Osteocyte (in vitro differentiated cells): ENCODE measurements around the gene CYP26B1. TPM values are rescaled to one million over a fixed set of nuclear protein-coding genes. Genes with fewer than 3 reads are reported as not detected.

Source experiments
- DNase-seq: peaks from one replicate; pipeline ENCODE4 v3.0.0; 2021; ENCODE audit warnings: mixed read lengths; ENCODE audit not compliant: unreplicated experiment; ENCODE audit errors: extremely low spot score
- H3K27ac Mint-ChIP-seq: one replicate; pipeline ENCODE4 v1.8.0; 2021; ENCODE audit warnings: mild to moderate bottlenecking, mixed read lengths; ENCODE audit not compliant: unreplicated experiment
- H3K27me3 Mint-ChIP-seq: one replicate; pipeline ENCODE4 v1.8.0; 2021; ENCODE audit warnings: mixed read lengths; ENCODE audit not compliant: unreplicated experiment
- H3K36me3 Mint-ChIP-seq: one replicate; pipeline ENCODE4 v1.8.0; 2021; ENCODE audit warnings: mixed read lengths; ENCODE audit not compliant: unreplicated experiment
- H3K4me1 Mint-ChIP-seq: one replicate; pipeline ENCODE4 v1.8.0; 2021; ENCODE audit warnings: mixed read lengths; ENCODE audit not compliant: unreplicated experiment
- H3K4me3 Mint-ChIP-seq: one replicate; pipeline ENCODE4 v1.8.0; 2021; ENCODE audit warnings: mild to moderate bottlenecking, moderate library complexity, mixed read lengths; ENCODE audit not compliant: unreplicated experiment
- H3K9me3 Mint-ChIP-seq: one replicate; pipeline ENCODE4 v1.8.0; 2021; ENCODE audit warnings: mixed read lengths; ENCODE audit not compliant: unreplicated experiment
- total RNA-seq: library from RNA; stranded (reverse); gene quantifications from 2 replicates; pipeline ENCODE4 v1.2.1, GENCODE V29; 2021
- TF ChIP-seq, protein P1 (sequence below): fragments of 200-600 bp; sonication (generic); IDR thresholded peaks from 2 replicates; pipeline ENCODE4 v1.5.0; 2021; ENCODE audit warnings: antibody characterized with exemption, mild to moderate bottlenecking, moderate library complexity

The CYP26B1 gene
- total RNA-seq, 1 donor from 2014 or later, result 1.3 TPM

DNA sequence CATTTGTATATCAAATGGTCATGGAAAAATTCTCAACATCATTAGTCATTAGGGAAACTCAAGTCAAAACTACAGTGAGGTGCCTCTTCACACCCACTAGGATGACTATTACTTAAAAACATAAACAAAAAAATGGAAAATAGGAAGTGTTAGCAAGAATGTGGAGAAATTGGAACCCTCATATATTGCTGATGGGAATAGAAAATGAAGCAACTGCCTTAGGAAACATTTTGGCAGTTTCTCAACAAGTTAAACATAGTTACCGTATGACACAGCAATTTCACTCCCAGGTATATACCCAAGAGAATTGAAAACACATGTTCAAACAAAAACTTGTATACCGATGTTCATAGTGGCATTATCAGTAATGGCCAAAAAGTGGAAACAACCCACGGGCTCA lies 18.1 kb upstream of the CYP26B1 start:
- H3K9me3 Mint-ChIP-seq, result peaks cover 3% of the 10 kb centered on the region
- H3K36me3 Mint-ChIP-seq, result no peaks in the 10 kb centered on the region
- no peak overlapping the region for H3K27ac Mint-ChIP-seq
- H3K27me3 Mint-ChIP-seq, result peaks cover 7% of the 10 kb centered on the region
- TF ChIP-seq, protein P1, sequence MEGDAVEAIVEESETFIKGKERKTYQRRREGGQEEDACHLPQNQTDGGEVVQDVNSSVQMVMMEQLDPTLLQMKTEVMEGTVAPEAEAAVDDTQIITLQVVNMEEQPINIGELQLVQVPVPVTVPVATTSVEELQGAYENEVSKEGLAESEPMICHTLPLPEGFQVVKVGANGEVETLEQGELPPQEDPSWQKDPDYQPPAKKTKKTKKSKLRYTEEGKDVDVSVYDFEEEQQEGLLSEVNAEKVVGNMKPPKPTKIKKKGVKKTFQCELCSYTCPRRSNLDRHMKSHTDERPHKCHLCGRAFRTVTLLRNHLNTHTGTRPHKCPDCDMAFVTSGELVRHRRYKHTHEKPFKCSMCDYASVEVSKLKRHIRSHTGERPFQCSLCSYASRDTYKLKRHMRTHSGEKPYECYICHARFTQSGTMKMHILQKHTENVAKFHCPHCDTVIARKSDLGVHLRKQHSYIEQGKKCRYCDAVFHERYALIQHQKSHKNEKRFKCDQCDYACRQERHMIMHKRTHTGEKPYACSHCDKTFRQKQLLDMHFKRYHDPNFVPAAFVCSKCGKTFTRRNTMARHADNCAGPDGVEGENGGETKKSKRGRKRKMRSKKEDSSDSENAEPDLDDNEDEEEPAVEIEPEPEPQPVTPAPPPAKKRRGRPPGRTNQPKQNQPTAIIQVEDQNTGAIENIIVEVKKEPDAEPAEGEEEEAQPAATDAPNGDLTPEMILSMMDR, result no peak
- H3K4me1 Mint-ChIP-seq, result peaks cover 2% of the 10 kb centered on the region
- H3K4me3 Mint-ChIP-seq, result no peak overlapping the region
- no peak for DNase-seq

DNA sequence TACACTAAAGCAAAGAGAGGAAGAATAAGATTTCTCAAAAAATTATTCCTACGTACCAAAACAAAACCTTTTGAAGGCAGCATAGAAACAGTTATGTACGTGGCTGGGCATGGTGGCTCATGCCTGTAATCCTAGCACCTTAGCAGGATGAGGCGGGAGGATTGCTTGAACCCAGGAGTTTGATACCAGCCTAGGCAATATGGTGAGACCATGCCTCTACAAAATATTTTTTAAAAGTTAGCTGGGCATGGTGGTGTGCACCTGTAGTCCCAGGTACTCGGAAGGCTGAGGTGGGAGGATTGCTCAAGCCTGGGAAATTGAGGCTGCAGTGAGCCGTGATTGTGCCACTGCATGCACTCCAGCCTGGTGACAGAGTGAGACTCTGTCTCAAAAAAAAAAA lies 14.9 kb upstream of the CYP26B1 start:
- no peak for DNase-seq
- Mint-ChIP-seq H3K9me3 (no peaks in the 10 kb centered on the region), H3K36me3 (no peaks in the 10 kb centered on the region), H3K4me1 (peaks cover 2% of the 10 kb centered on the region), H3K4me3 (no peak overlapping the region), H3K27ac (no peak overlapping the region), H3K27me3 (peaks cover 7% of the 10 kb centered on the region)
- TF ChIP-seq, protein P1, result no peak

DNA sequence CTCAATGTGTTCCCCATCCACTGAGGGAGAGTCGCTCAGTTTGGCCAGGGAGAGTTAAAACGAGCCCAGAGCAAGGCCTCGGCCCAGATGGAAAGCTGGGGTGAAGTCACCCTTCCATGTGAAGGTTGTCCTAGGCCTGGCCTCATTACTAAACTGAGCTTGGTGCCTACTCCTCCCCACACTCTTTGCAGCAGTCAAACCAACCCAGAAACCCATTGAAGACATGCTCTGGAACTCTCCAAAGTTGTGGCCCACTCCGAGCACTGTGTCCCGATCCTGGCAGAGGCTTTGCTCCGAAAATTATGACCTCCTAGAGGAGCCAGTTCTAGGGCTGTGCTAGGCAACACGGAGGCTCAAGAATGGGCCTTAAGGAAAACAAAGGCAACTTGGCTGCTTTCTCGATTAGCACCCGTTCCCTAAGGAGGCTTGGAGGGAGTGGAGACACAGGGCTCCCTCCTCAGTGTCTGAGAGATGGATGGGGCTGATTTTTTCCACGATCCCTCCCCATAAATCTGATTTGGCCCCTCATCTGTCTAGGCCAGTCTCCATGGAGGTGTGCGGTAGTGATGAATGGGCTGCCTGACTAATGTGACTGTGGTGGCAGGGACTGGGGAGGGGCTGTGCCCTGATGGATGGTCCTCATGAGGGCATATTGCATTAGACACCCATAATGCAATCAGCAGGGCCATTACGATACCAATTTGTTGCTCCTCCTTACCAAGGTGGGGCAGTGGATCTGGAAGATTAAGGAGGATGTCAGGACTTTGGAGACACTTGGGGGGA lies 11.7 kb upstream of the CYP26B1 start:
- Mint-ChIP-seq H3K27ac (no peak overlapping the region), H3K9me3 (no peaks in the 10 kb centered on the region), H3K27me3 (peaks cover 22% of the 10 kb centered on the region), H3K4me1 (no peaks in the 10 kb centered on the region), H3K4me3 (no peak overlapping the region), H3K36me3 (no peaks in the 10 kb centered on the region)
- TF ChIP-seq, protein P1, result no peak
- DNase-seq, result peak; percentile 46

- H3K4me3 Mint-ChIP-seq, result no peak overlapping the region
- TF ChIP-seq, protein P1, result no peak
- H3K36me3 Mint-ChIP-seq, result no peaks in the 10 kb centered on the region
- peak; percentile 66 for DNase-seq
- H3K27ac Mint-ChIP-seq, result no peak overlapping the region
- no peaks in the 10 kb centered on the region for H3K4me1 Mint-ChIP-seq
- H3K27me3 Mint-ChIP-seq, result peaks cover 26% of the 10 kb centered on the region
- no peaks in the 10 kb centered on the region for H3K9me3 Mint-ChIP-seq
Measured at GRCh38 chr2:72157871-72158771, 10.5 kb upstream of the CYP26B1 start.

DNA sequence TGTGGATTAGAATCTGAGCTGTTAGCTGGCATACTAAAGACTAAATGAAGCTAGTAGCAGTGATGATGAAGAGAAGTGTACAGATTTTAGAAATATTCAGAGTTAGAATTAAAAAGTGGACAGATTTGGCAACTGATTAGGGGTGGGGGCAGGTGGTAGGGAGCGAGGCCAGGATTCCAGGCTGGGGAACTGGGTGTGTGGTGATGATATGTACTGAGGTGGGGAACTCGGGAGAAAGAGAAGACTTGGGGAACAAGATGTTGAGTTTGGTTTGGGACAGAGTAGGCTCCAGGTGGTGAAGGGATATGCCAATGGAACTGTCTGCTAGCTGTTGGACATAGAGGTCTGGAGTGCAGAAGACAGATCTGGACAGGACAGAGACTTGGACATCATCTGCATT lies 9.2 kb upstream of the CYP26B1 start:
- no peak overlapping the region for H3K27ac Mint-ChIP-seq
- H3K4me1 Mint-ChIP-seq, result no peaks in the 10 kb centered on the region
- H3K4me3 Mint-ChIP-seq, result no peak overlapping the region
- DNase-seq, result no peak
- TF ChIP-seq, protein P1, result no peak
- H3K9me3 Mint-ChIP-seq, result no peaks in the 10 kb centered on the region
- H3K27me3 Mint-ChIP-seq, result peaks cover 28% of the 10 kb centered on the region
- no peaks in the 10 kb centered on the region for H3K36me3 Mint-ChIP-seq
